ENCODE measurements around the gene IGFN1. TPM values are rescaled to one million over a fixed set of nuclear protein-coding genes. Genes with fewer than 3 reads are reported as not detected.

Gene IGFN1
- total RNA-seq, 2 experiments from 2014 or later, result not detected

- Mint-ChIP-seq H3K36me3 (ENCODE audit: low read depth) (no peaks in the 10 kb centered on the region), H3K9me3 (no peaks in the 10 kb centered on the region), H3K4me1 (ENCODE audit: low read depth) (peaks cover 5% of the 10 kb centered on the region), H3K27ac (no peak overlapping the region), H3K27me3 (peaks cover 41% of the 10 kb centered on the region), H3K4me3 (no peak overlapping the region)
- CTCF ChIA-PET, result no interaction called here
- no peak overlapping the region for H3K27ac ChIP-seq (ENCODE audit: low read depth in 1 of 2, low read length in 2 of 2)
- no peaks in the 10 kb centered on the region for H3K36me3 ChIP-seq (ENCODE audit: insufficient read depth, low read length)
- no peak for ATAC-seq (ENCODE audit: poor library complexity)
- peaks cover 0 to 24% of the 10 kb centered on the region in 2 experiments for H3K9me3 ChIP-seq (ENCODE audit: control insufficient read depth in 1 of 2, insufficient read depth in 1 of 2, low read length in 2 of 2)
- intact Hi-C loops (cut with DNase I, micrococcal nuclease), result no loop called here
- TF ChIP-seq, protein P1, sequence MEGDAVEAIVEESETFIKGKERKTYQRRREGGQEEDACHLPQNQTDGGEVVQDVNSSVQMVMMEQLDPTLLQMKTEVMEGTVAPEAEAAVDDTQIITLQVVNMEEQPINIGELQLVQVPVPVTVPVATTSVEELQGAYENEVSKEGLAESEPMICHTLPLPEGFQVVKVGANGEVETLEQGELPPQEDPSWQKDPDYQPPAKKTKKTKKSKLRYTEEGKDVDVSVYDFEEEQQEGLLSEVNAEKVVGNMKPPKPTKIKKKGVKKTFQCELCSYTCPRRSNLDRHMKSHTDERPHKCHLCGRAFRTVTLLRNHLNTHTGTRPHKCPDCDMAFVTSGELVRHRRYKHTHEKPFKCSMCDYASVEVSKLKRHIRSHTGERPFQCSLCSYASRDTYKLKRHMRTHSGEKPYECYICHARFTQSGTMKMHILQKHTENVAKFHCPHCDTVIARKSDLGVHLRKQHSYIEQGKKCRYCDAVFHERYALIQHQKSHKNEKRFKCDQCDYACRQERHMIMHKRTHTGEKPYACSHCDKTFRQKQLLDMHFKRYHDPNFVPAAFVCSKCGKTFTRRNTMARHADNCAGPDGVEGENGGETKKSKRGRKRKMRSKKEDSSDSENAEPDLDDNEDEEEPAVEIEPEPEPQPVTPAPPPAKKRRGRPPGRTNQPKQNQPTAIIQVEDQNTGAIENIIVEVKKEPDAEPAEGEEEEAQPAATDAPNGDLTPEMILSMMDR (IDR thresholded peaks at IDR 0.05), result no peak
- POLR2A ChIA-PET, result no interaction called here
- H3K4me1 ChIP-seq (ENCODE audit: insufficient read depth, low read length), result peaks cover 8% of the 10 kb centered on the region
- no peak overlapping the region for H3K4me3 ChIP-seq (ENCODE audit: low read length)
- no peak for DNase-seq
- H3K27me3 ChIP-seq (ENCODE audit: control insufficient read depth in 1 of 2, insufficient read depth in 2 of 2, low read length in 2 of 2), result peaks cover 11 to 25% of the 10 kb centered on the region in 2 experiments
Measured at GRCh38 chr1:201260648-201261311, 70.2 kb downstream of the IGFN1 start.

DNA sequence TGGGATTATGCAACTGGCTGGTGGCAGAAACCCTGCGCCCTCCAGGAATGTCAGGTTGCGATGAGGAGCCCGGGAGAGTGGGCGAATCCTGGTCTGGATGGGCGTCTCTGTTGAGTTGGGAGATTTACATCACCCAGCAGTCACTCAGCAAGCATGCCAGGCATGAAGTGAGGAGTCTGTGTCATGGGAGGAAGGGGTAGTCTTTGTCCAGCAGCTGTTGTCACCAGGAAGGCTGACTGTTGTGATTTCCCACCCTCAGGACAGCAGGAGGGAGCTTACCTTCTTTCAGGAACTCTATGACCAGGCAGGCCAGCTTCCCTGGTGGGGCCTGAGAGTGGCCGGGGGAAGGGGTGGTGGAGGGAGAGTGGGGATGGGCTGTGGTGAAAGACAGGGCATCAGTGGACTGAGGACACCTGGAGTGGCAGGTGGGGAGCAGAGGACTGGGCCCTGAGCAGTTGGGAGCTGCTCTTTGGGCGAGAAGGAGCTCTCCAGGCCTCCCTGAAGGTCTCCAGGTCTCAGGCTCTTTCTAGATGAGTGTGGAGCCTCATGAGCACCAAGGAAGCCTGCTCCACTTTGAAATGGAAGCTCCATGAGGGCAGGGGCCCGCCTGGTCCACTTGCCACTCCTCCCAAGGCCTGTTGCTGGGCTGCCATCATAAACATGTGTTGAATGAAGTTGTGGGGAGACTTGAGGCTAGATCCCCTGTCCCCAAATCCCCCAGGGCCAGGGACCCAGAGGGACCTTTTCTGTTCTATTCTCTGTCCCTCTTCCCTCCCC lies 71.3 kb downstream of the IGFN1 start:
- H3K27ac ChIP-seq (ENCODE audit: low read depth in 1 of 2, low read length in 2 of 2), result no peak overlapping the region
- H3K27me3 ChIP-seq (ENCODE audit: control insufficient read depth in 1 of 2, insufficient read depth in 2 of 2, low read length in 2 of 2), result peaks cover 11 to 26% of the 10 kb centered on the region in 2 experiments
- H3K4me3 ChIP-seq (ENCODE audit: low read length), result no peak overlapping the region
- CTCF ChIA-PET, result no interaction called here
- Mint-ChIP-seq H3K27me3 (peaks cover 50% of the 10 kb centered on the region), H3K4me1 (ENCODE audit: low read depth) (peaks cover 5% of the 10 kb centered on the region), H3K36me3 (ENCODE audit: low read depth) (no peaks in the 10 kb centered on the region), H3K9me3 (no peaks in the 10 kb centered on the region), H3K4me3 (no peak overlapping the region), H3K27ac (no peak overlapping the region)
- TF ChIP-seq, protein P1 (IDR thresholded peaks at IDR 0.05), result no peak
- no peak for ATAC-seq (ENCODE audit: poor library complexity)
- POLR2A ChIA-PET, result no interaction called here
- peaks cover 8% of the 10 kb centered on the region for H3K4me1 ChIP-seq (ENCODE audit: insufficient read depth, low read length)
- H3K9me3 ChIP-seq (ENCODE audit: control insufficient read depth in 1 of 2, insufficient read depth in 1 of 2, low read length in 2 of 2), result peaks cover 0 to 24% of the 10 kb centered on the region in 2 experiments
- H3K36me3 ChIP-seq (ENCODE audit: insufficient read depth, low read length), result no peaks in the 10 kb centered on the region
- DNase-seq, result no peak
- intact Hi-C loops (cut with DNase I, micrococcal nuclease), result no loop called here

DNA sequence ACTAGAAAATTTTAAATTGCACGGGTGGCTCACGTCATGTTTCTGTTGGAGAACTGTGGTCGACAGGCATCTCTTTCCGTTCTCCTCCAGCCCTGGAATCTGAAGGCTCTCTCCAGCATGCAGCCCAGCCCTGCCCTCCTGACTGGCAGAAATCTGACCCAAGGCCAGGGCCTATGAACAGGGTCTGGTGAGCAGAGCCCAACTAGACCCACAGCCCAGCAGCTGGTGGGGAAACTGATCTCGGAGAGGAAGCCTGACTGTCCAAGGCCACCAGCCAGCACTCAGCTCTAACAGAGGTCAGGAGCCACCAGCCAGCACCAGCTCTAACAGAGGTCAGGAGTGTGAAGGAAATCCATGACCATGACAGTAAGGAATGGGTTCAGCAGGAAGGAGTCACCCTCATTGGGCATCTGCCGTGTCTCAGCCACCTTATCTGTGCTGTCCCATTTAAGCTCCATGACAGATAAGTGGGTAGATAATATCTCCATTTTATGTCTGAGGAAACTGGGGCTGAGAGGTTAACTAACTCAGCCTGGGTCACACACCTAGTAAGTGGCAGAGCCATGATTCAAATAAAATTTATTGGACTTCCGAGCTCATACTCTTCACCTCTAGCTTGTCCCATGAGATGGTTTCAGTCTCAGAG lies 72.5 kb downstream of the IGFN1 start:
- intact Hi-C loops (cut with DNase I, micrococcal nuclease), result no loop called here
- H3K4me3 Mint-ChIP-seq, result no peak overlapping the region
- POLR2A ChIA-PET, result no interaction called here

More for the DNA sequence above, 72.5 kb downstream of the IGFN1 start:
- DNase-seq, result no peak
- Mint-ChIP-seq H3K36me3 (ENCODE audit: low read depth) (no peaks in the 10 kb centered on the region), H3K9me3 (no peaks in the 10 kb centered on the region), H3K27me3 (peaks cover 61% of the 10 kb centered on the region), H3K4me1 (ENCODE audit: low read depth) (peaks cover 5% of the 10 kb centered on the region), H3K27ac (no peak overlapping the region)
- no peak overlapping the region for H3K27ac ChIP-seq (ENCODE audit: low read depth in 1 of 2, low read length in 2 of 2)
- no peak for ATAC-seq (ENCODE audit: poor library complexity)
- H3K9me3 ChIP-seq (ENCODE audit: control insufficient read depth in 1 of 2, insufficient read depth in 1 of 2, low read length in 2 of 2), result peaks cover 0 to 24% of the 10 kb centered on the region in 2 experiments
- H3K4me1 ChIP-seq (ENCODE audit: insufficient read depth, low read length), result peaks cover 8% of the 10 kb centered on the region
- CTCF ChIA-PET, result no interaction called here
- H3K27me3 ChIP-seq (ENCODE audit: control insufficient read depth in 1 of 2, insufficient read depth in 2 of 2, low read length in 2 of 2), result peaks cover 11 to 26% of the 10 kb centered on the region in 2 experiments
- no peak overlapping the region for H3K4me3 ChIP-seq (ENCODE audit: low read length)
- no peaks in the 10 kb centered on the region for H3K36me3 ChIP-seq (ENCODE audit: insufficient read depth, low read length)
- TF ChIP-seq, protein P1 (IDR thresholded peaks at IDR 0.05), result no peak

Measured in CD4-positive, alpha-beta T cell (primary cell).